GM13977 (cell line): Measurements from ENCODE around the gene VPS26B.
"Not testable (repeated sequence)": the region's sequence is repeated elsewhere in the genome, so short reads cannot be mapped to it uniquely, and the experiment has no call there.

Experiments
- DNase-seq: peaks from one replicate; pipeline ENCODE4 v3.0.0; 2012; ENCODE audit warnings: low spot score
- CTCF ChIP-seq: IDR thresholded peaks from 2 replicates; pipeline ENCODE4 v1.5.1; 2012; ENCODE audit warnings: mild to moderate bottlenecking, control low read depth; ENCODE audit not compliant: insufficient read depth; ENCODE audit errors: extremely low read depth, missing control alignments
- in situ Hi-C: fragments of 300-500 bp; cut with MboI; formaldehyde crosslinking; loops from one replicate; pipeline ENCODE4 v1.12.0; 2022; ENCODE audit warnings: low sequenced_read_pairs, low pct_unique_long_range_greater_than_20kb, mixed read lengths, inconsistent platforms; ENCODE audit not compliant: unreplicated experiment

The VPS26B gene

DNA sequence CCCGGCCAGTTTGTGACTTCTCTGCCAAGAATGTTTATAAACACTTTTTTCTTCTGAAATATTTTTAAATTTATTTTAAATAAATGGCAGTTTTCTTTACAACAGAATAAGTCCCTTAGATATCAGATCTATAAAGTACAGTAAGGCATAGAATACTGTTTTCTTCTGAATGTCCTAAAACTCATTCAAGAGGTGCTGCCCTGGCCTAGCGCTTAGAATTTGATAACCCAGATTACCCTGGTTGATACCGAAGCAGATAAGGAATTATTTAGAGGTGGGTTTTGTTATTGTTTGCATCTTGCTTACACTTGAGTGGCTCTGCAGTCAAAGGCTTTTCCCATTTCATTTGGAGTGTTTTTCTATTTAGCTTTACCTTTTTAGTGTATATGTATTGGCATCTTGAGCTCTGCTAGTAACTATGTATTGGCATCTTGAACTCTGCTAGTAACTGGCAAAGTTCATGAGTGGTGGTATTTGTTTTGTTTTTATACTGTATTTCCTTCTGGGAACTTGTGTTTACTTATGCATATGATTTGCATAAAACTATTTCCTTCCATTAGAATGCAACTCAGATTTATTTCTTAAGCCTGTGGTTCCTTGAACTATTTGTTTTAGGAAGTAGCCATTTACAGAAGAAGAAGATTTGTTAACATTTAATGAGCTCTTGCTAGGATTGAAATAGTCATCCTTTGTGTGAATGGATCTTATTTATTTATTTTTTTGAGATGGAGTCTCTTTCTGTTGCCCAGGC is 30.1 kb downstream of the VPS26B start:
- in situ Hi-C loops, result no loop called here
- no peak for TF ChIP-seq CTCF
- DNase-seq, result no peak

DNA sequence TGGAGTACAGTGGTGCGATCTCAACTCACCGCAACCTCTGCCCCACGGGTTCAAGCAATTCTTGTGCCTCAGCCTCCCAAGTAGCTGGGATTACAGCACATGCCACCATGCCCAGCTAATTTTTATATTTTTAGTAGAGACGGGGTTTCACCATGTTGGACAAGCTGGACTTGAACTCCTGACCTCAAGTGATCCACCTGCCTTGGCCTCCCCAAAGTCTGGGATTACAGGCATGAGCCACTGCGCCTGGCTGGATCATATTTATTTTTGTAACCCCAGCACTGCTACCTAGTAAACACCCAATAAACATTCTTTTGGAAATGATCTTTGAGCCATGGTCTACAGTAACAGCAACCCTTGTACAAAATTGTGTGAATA is 30.7 kb downstream of the VPS26B start:
- in situ Hi-C loops, DNase-seq: not testable (repeated sequence)

DNA sequence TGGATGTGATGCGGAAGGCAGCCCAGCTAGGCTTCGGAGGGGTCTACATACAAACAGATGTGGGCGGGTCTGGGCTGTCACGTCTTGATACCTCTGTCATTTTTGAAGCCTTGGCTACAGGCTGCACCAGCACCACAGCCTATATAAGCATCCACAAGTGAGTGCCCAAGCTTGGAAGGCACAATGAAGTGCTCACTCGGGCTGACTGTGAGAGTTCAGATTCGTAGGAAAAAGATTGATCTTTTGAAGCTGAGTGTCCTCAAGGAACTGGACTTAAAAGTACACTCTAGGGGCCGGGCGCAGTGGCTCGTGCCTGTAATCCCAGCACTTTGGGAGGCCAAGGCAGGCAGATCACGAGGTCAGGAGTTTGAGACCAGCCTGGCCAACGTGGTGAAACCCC is 32.6 kb downstream of the VPS26B start:
- in situ Hi-C loops, result no loop called here
- TF ChIP-seq CTCF, result no peak
- no peak for DNase-seq

DNA sequence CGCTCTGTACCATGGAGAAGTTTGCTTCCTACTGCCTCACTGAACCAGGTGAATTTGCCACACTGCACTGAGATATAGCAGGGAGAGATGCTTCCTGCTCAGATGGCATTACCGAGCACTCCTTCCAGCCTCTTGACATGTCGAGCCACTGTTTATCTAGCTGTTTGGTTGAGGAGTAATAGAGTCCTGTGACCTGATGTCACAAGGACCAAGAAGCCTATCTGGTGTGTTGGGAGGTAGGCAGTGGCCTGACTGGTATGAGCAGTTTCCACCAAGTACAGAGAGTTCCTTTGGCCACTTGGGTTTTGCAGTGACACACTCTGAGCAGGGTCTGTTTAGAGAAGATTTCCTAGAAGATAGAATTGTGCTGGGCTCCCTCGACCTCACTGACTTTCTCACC is 34.1 kb downstream of the VPS26B start:
- in situ Hi-C loops, result no loop called here
- no peak for TF ChIP-seq CTCF
- DNase-seq, result no peak

DNA sequence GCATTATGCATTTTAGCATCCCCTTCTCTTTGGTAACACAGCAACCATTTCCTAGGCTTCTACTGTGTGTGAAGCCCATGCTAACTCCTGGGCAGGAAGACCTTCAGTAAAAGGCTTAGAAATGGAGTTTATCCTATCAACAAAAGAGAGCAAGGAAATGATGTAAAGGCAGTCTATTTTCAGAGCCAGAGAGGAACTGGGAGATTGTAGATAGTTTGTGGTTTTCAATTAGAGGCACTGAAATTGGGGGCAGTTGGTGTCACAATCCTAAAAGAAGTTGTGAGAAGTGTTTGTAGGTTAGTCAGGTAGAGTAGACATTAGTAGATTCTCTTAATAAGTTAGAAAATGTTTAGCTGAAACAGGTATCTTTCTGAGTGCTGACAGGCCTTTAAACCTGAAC is 36.0 kb downstream of the VPS26B start:
- TF ChIP-seq CTCF, result no peak
- DNase-seq, result no peak
- in situ Hi-C loops, result no loop called here

DNA sequence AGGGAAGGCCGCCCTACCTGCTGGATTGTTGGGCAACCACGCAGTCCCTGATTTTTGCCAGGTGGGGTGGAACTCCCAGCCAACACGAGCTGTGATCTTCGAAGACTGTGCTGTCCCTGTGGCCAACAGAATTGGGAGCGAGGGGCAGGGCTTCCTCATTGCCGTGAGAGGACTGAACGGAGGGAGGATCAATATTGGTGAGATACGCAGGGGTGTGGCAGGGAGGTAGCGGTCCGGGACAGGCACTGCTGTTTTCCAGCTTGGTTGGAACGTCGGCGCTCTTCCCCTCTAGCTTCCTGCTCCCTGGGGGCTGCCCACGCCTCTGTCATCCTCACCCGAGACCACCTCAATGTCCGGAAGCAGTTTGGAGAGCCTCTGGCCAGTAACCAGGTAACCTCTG is 36.5 kb downstream of the VPS26B start:
- in situ Hi-C loops, result no loop called here
- no peak for DNase-seq
- no peak for TF ChIP-seq CTCF

GRCh38 chr11:134261626-134262488 is 37.4 kb downstream of the VPS26B start:
- DNase-seq, result peak; percentile 55
- peak; percentile 66 for TF ChIP-seq CTCF
- in situ Hi-C loops, result no loop called here
